Peyer's patch (tissue), 4 donors: Measurements from ENCODE around the gene LCN2. TPM values are rescaled to one million over a fixed set of nuclear protein-coding genes. Genes with fewer than 3 reads are reported as not detected.
A peak's percentile ranks its signal among the peaks of the same experiment; 100 is the strongest.

Experiments
- DNase-seq, 3 donors: peaks; one replicate each; pipeline ENCODE4 v3.0.0-alpha.2; 2017 to 2019
- H3K27ac ChIP-seq, 4 donors: fragments of 200-600 bp; sonication (generic); one replicate each; pipeline ENCODE4 v1.5.1; 2016 to 2019
- H3K27me3 ChIP-seq, 2 donors: fragments of 200-600 bp; sonication (generic); one replicate each; pipeline ENCODE4 v1.5.1; 2019
- H3K36me3 ChIP-seq, 3 donors: fragments of 200-600 bp; sonication (generic); one replicate each; pipeline ENCODE4 v1.5.1; 2016 to 2019
- H3K4me1 ChIP-seq, 4 donors: fragments of 200-600 bp; sonication (generic); one replicate each; pipeline ENCODE4 v1.5.1; 2016 to 2019
- H3K4me3 ChIP-seq, 4 donors: fragments of 200-600 bp; sonication (generic); 1 replicate in 3 of 4; 2 replicates in 1 of 4; pipeline ENCODE4 v1.5.1; 2016 to 2019; ENCODE audit warnings: mild to moderate bottlenecking in 1 of 4
- H3K9me3 ChIP-seq, 4 donors: fragments of 200-600 bp; sonication (generic); one replicate each; pipeline ENCODE4 v1.5.1; 2016 to 2019; ENCODE audit warnings: mild to moderate bottlenecking in 1 of 4
- POLR2A ChIP-seq, 2 donors: fragments of 450-650 bp; IDR thresholded peaks; one replicate each; pipeline ENCODE4 v1.5.1; 2017; ENCODE audit warnings: antibody characterized with exemption in 2 of 2, mild to moderate bottlenecking in 2 of 2, moderate library complexity in 2 of 2
- total RNA-seq, 4 donors: library from RNA; depleted of rRNA; stranded (reverse); fragments of >200 nt; gene quantifications; one replicate each; pipeline ENCODE4 v1.1.0, GENCODE V29; 2016
- TF ChIP-seq, protein P1 (sequence below), 6 experiments: fragments of 450-650 bp in 4 of 6; fragments of 200-600 bp in 2 of 6; sonication (generic) in 1 of 6; IDR thresholded peaks; one replicate each; pipeline ENCODE4 v1.5.1; 2017 to 2019; ENCODE audit warnings: antibody characterized with exemption in 6 of 6, mild to moderate bottlenecking in 3 of 6, moderate library complexity in 1 of 6

LCN2 gene
- total RNA-seq, 4 donors from 2014 or later, result 1.9 to 191 (median 37.1) TPM

- Histone ChIP-seq H3K27ac (peak overlapping the region in 2 of 4 donors; percentile 7 to 92), H3K4me3 (no peak overlapping the region), H3K9me3 (no peaks in the 10 kb centered on the region), H3K4me1 (peaks cover 0 to 54% (median 5%) of the 10 kb centered on the region in 4 donors), H3K27me3 (no peaks in the 10 kb centered on the region), H3K36me3 (peaks cover 0 to 68% (median 4%) of the 10 kb centered on the region in 3 donors)
- DNase-seq, result peak in 1 of 3 donors; percentile 49
- TF ChIP-seq, protein P1, sequence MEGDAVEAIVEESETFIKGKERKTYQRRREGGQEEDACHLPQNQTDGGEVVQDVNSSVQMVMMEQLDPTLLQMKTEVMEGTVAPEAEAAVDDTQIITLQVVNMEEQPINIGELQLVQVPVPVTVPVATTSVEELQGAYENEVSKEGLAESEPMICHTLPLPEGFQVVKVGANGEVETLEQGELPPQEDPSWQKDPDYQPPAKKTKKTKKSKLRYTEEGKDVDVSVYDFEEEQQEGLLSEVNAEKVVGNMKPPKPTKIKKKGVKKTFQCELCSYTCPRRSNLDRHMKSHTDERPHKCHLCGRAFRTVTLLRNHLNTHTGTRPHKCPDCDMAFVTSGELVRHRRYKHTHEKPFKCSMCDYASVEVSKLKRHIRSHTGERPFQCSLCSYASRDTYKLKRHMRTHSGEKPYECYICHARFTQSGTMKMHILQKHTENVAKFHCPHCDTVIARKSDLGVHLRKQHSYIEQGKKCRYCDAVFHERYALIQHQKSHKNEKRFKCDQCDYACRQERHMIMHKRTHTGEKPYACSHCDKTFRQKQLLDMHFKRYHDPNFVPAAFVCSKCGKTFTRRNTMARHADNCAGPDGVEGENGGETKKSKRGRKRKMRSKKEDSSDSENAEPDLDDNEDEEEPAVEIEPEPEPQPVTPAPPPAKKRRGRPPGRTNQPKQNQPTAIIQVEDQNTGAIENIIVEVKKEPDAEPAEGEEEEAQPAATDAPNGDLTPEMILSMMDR (IDR thresholded peaks at IDR 0.05), result no peak
- no peak for TF ChIP-seq POLR2A (IDR thresholded peaks at IDR 0.05)
These were observed 42.9 kb upstream of the LCN2 start for GRCh38 chr9:128106181-128106939.

DNA sequence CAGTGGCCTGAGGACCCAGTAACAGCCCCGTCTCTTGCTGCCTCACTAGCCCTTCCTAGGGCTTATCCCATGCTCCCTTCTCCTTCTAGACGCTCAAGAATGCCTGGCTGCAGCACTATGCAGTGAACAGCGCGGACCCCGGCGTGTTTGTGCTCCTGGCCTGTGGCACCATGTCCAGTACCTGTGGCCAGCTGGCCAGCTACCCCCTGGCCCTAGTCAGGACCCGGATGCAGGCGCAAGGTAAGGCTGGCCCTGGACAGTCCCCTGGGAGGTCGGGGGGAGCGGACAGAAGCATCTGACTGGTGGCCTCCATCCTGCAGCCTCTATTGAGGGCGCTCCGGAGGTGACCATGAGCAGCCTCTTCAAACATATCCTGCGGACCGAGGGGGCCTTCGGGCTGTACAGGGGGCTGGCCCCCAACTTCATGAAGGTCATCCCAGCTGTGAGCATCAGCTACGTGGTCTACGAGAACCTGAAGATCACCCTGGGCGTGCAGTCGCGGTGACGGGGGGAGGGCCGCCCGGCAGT lies 42.2 kb upstream of the LCN2 start:
- peak overlapping the region in 1 of 4 donors; percentile 92 for H3K27ac ChIP-seq
- DNase-seq, result peak in 1 of 3 donors; percentile 52
- no peaks in the 10 kb centered on the region for H3K27me3 ChIP-seq
- no peak overlapping the region for H3K4me3 ChIP-seq
- H3K9me3 ChIP-seq, result no peaks in the 10 kb centered on the region
- peaks cover 0 to 61% (median 4%) of the 10 kb centered on the region in 3 donors for H3K36me3 ChIP-seq
- TF ChIP-seq POLR2A (IDR thresholded peaks at IDR 0.05), result no peak
- TF ChIP-seq, protein P1 (IDR thresholded peaks at IDR 0.05), result no peak
- peaks cover 0 to 53% (median 5%) of the 10 kb centered on the region in 4 donors for H3K4me1 ChIP-seq

GRCh38 chr9:128107468-128108268 lies 41.6 kb upstream of the LCN2 start:
- H3K27ac ChIP-seq, result peak overlapping the region in 2 of 4 donors; percentile 92 to 98
- peak in 1 of 3 donors; percentile 52 for DNase-seq
- H3K4me3 ChIP-seq, result no peak overlapping the region
- no peaks in the 10 kb centered on the region for H3K27me3 ChIP-seq
- H3K36me3 ChIP-seq, result peaks cover 0 to 55% (median 4%) of the 10 kb centered on the region in 3 donors
- peaks cover 0 to 48% (median 5%) of the 10 kb centered on the region in 4 donors for H3K4me1 ChIP-seq
- TF ChIP-seq, protein P1 (IDR thresholded peaks at IDR 0.05), result no peak
- no peak for TF ChIP-seq POLR2A (IDR thresholded peaks at IDR 0.05)
- H3K9me3 ChIP-seq, result no peaks in the 10 kb centered on the region

DNA sequence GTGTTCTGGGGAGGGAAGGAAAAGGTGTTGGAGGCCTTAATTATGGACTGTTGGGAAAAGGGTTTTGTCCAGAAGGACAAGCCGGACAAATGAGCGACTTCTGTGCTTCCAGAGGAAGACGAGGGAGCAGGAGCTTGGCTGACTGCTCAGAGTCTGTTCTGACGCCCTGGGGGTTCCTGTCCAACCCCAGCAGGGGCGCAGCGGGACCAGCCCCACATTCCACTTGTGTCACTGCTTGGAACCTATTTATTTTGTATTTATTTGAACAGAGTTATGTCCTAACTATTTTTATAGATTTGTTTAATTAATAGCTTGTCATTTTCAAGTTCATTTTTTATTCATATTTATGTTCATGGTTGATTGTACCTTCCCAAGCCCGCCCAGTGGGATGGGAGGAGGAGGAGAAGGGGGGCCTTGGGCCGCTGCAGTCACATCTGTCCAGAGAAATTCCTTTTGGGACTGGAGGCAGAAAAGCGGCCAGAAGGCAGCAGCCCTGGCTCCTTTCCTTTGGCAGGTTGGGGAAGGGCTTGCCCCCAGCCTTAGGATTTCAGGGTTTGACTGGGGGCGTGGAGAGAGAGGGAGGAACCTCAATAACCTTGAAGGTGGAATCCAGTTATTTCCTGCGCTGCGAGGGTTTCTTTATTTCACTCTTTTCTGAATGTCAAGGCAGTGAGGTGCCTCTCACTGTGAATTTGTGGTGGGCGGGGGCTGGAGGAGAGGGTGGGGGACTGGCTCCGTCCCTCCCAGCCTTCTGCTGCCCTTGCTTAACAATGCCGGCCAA lies 40.8 kb upstream of the LCN2 start:
- peak overlapping the region in 3 of 4 donors; percentile 92 to 98 (median 95) for H3K27ac ChIP-seq
- TF ChIP-seq, protein P1 (IDR thresholded peaks at IDR 0.05), result no peak
- no peak for TF ChIP-seq POLR2A (IDR thresholded peaks at IDR 0.05)
- H3K4me3 ChIP-seq, result peak overlapping the region in 1 of 4 donors; percentile 67
- no peaks in the 10 kb centered on the region for H3K9me3 ChIP-seq
- H3K36me3 ChIP-seq, result peaks cover 0 to 47% (median 4%) of the 10 kb centered on the region in 3 donors
- DNase-seq, result no peak
- peaks cover 0 to 41% (median 3%) of the 10 kb centered on the region in 4 donors for H3K4me1 ChIP-seq
- no peaks in the 10 kb centered on the region for H3K27me3 ChIP-seq
